HG02840 (cell line): ENCODE data around the gene PLEKHA5.
"Not testable (repeated sequence)": the region's sequence is repeated elsewhere in the genome, so short reads cannot be mapped to it uniquely, and the experiment has no call there.

Source experiments
- ATAC-seq: cut with Tn5 transposase; IDR thresholded peaks from one replicate; pipeline ENCODE4 v1.9.1; 2021; ENCODE audit warnings: mild to moderate bottlenecking, moderate library complexity, moderate number of reproducible peaks; ENCODE audit not compliant: unreplicated experiment, low FRiP score

Gene PLEKHA5

DNA sequence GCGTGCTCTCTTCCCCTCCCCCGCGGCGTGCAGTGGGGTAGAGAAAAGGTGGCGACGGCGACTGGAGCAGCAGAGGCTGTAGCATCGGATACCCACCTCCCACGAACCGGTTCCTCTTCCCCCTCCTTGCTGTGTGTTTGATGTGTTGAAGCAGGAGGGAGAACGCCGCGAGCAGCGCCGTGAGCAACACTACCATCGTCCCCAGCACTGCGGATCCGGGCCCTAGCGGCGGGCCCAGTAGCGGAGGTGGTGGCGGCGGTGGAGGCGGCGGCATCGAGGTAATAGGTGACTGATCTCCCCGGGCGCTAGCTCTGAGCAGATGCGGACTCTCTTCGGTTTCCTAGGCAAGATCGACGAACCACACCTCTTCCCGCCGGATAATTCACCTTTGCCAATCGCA is 176.8 kb downstream of the PLEKHA5 start:
- ATAC-seq, result no peak

DNA sequence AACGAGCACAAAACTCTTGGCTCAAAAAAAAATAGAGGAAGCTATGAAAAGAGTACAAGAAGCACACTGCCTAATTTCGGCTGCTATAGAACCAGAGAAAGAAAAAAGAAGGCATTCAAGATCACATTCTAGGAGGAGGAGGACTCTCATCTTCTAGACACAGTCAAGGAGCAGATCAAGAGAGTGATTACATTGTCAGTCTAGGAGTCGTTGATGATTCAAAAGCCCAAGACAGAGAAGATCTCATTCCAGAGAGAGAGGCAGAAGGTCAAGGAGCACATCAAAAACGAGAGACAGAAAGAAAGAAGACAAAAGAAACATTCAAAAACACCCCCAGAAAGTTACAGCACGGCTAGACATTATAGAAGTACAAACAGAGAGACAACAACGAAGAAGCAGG is 177.9 kb downstream of the PLEKHA5 start:
- ATAC-seq, result no peak

DNA sequence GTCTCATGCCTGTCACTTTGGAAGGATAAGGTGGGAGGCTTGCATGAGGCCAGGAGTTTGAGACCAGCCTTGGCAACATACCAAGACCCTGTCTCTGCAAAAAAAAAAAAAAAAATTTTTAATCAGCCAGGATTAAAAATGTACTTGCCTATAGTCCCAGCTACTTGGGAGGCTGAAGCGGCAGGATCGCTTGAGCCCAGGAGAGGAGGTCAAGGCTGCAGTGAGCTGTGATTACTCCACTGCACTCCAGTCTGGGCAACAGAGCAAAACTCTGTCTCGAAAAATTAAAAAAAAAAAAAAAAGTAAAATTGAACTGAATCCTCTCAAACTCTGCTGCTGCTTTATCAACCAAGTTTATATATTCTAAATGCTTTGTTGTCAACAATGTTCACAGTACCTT is 181.6 kb downstream of the PLEKHA5 start:
- no peak for ATAC-seq

DNA sequence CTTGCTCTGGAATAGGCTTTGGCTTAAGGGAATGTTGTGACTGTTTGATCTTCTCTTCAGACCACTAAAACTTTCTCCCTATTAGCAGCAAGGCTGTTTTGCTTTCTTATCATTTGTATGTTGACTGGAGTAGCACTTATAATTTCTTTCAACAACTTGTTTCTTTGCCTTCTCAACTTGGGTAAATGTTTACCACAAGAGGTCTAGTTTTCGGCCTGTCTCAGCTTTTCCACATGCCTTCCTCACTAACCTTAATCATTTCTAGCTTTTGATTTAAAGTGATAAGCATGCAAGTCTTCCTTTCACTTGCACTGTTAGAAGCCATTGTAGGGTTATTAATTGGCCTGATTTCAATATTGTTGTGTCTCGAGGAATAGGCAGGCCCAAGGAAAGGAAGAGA is 183.1 kb downstream of the PLEKHA5 start:
- ATAC-seq, result no peak

DNA sequence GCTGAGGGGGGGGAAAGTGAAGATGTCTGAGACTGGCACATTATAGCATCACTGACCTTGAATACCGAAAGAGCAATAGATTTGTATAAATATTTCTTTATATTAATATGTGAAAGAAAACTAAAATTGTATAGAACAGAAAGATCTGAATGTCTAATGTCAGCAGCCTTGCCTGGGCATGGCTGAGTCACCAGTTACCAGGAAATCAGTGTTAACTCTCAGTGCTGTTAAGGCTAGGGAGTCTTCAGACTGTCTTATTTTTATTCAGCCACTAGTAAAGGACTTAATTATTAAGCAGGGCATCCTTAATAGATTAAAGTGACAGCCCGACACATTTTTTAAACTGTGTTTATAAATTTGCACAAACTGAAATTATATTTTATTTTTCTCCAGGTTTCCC is 186.9 kb downstream of the PLEKHA5 start:
- no peak for ATAC-seq

DNA sequence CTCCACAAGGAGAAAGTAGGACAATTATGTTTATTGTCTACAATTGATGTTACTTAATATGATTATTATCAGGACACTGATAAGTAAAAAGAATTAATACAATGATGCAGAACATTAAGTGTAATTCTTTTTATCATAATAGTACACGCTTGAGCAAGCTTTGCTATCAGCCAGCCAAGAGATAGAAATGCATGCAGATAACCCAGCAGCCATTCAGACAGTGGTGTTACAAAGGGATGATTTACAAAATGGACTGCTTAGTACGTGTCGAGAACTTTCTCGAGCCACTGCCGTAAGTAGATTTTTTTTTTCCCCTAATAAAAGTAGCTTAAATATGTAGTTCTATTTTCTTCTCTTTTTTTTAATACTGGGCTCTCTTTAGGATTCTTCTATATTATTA is 192.8 kb downstream of the PLEKHA5 start:
- ATAC-seq, result no peak

DNA sequence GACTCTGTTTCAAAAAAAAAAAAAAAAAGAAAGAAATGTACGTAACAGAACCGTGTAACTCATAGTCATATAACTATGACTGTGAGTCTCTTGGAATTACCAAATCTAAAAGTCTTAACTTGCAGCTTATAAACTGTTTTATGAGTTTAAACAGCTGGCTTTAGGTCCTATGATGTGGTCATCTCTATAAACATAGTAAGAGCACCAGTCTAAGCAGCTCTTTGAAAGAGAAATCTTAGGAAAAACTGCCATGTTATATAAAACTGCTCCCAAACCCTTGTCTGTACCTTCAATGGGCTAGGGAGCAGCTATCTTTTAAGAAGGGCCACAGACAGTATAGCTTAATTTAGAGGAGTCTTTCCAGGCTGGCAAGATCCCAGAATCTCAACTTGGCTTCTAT is 194.3 kb downstream of the PLEKHA5 start:
- no peak for ATAC-seq

DNA sequence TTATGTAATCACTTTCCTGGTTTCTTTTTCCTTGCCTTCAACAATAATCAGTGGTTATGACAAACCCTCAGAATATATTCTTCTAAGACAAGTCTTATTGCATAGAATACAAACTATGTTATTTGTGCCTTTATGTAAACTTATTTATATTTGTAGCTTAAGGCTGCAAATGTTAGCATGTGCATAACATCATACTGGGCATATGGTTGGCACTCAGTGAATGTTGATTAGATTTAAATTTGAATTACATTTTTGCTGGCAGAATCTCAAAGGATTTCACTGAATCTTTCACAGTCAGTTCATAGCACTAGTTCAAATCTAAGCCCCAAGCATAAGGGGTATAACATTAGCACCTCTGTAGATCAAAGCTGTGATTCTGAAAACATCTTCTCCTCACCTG is 196.6 kb downstream of the PLEKHA5 start:
- ATAC-seq, result no peak

DNA sequence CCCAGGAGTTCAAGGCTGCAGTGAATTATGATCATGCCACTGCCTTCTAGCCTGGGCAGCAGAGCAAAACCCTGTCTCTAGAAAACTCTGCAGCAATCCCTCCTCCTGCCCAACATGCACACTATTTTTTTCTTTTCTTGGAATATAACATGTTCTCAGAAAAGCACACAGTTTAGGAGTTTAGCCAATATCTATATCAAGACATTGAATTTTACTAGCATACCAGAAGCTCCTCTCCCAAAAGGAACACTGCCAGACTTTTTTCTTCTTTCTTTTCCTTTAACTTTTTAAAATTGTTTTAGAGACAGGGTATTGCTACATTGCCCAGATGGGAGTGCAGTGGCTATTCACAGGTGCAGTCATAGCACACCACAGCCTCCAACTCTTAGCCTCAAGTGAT is 202.7 kb downstream of the PLEKHA5 start:
- no peak for ATAC-seq

DNA sequence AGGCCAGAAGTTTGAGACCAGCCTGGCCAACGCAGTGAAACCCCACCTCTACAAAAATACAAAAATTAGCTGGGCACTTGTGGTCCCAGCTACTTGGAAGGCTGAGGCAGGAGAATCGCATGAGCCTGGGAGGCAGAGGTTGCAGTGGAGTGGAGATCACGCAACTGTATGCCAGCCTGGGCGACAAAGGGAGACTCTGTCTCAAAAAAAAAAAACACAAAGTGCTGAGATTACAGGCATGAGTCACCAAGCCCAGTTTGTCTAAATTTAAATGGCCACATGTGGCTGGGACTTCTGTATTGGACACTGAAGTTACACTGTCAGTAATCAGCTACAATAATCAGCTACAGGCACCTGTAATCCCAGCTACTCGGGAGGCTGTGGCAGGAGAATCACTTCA is 208.9 kb downstream of the PLEKHA5 start:
- no peak for ATAC-seq

DNA sequence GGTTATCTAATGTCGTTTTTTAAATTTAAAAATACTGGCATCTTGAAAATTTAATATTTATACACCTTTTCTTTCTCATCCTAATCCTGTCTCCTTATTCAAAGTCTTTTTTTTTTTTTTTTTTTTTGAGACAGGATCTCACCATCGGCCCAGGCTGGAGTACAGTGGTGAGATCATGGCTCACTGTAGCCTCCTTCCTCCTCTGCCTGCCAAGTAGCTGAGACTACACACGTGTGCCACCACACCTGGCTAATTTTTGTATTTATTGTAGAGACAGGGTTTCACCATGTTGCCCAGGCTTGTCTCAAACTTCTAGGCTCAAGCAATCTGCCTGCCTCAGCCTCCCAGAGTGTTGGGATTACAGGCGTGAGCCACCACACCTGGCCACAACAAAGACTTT is 221.3 kb downstream of the PLEKHA5 start:
- not testable (repeated sequence) for ATAC-seq

DNA sequence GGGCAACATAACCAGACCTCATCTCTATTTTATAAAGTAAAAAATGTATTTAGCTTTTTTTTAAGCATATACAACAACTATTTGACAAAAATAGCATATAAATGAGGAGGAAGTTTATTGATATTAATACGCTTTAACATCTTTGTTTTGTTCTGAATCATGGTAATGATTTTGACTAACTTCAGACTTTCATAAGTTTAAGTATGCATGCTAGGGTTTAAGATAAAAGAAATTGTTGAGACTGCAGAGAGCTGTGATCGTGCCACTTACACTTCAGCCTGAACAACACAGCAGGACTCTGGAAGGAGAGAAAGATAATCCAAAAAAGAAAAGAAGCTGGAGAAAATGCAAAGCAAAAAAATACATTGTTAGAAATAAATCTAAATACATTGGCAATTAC is 221.8 kb downstream of the PLEKHA5 start:
- no peak for ATAC-seq

DNA sequence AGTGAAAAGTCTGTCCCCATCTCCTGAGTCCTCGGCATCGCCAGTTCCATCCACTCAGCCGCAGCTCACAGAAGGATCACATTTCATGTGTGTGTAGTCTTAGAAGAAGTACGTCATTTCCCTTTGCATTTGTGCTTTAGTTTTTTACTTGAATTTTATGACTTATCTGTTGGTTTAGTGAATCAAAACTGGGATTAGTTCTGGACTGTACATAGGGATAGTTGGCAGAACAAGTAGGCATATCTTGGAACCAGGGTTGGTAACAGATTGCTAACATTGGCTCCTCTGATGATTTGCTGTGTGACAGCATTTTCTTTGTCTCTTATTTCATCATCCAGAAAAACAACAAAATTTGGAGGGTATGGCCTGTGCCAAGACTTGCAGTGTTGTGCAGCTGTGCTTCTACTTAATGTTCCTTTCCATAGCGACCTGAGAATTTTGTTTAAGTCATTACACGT is 240.2 kb downstream of the PLEKHA5 start:
- no peak for ATAC-seq

DNA sequence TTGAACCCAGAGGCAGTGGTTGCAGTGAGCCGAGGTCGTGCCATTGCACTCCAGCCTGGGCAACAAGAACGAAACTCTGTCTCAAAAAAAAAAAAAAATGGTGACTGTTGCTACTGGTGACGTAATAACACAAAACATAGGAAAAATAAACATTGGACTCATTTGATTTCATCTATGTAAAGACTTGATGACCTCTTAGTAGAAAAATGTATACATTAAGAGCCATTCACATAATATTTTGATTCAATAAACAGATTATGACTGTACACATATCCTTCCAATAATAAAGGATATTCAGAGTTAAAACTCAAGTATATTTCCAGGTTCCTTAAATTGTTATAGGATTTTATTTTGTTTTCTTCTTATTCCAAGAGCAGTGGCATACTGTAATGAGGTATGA is 244.1 kb downstream of the PLEKHA5 start:
- ATAC-seq, result no peak

DNA sequence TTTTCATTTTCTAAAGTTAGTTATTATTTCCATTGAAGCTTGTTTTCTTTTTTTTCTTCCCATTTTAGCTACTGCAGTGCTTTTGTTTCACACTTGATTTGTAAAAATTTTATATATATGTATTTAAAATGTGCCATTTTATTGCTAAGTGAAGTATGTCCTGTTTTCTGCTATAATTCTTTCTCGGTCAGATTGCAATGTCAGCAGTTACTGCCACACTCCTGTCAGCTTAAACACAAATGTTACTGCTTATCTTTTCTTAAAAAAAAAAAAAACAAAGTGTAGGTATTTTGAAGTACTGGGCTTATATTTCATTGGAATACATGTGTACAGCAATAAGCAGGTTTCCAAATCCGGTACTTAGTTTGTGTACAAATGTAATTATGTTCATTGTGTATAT is 246.4 kb downstream of the PLEKHA5 start:
- no peak for ATAC-seq

DNA sequence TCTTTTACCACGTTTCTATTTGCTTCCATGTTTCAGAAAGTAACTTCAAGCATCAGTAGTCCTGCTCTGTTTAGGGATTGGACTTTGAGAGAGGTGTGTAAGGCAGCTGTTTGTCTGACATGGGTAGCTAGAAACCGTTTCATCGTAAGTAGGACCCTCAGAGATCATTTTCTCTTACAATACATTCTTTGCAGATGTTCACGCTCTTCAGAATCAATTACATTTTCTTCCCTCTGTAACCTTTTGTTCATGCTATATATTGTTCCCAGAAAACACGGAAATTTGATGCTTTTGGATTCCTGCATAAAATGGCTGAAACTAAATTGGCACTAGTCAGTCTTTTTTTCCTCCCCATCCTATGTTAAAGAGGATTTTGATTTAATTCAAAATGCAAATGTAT is 247.2 kb downstream of the PLEKHA5 start:
- no peak for ATAC-seq

DNA sequence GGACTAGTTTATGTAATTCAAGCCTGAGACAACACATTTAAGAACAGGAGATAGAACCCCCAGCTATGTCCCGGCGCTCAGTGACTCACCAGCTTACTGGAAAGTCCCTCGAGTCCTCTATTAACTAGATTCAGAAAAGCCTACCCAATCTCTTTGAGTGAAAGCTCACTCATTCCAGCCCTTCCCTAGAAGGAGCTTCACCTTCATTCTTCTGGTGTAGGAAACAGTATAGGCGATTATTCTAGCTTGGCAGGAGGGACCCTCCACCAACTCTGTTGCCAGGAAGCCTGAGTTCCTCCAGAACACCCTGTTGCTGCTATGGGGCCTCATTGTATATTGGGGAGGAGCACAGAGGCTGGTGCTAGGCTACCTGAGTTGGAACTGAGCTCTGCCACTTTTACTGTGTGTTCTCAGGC is 252.6 kb downstream of the PLEKHA5 start:
- ATAC-seq, result peak; percentile 74

DNA sequence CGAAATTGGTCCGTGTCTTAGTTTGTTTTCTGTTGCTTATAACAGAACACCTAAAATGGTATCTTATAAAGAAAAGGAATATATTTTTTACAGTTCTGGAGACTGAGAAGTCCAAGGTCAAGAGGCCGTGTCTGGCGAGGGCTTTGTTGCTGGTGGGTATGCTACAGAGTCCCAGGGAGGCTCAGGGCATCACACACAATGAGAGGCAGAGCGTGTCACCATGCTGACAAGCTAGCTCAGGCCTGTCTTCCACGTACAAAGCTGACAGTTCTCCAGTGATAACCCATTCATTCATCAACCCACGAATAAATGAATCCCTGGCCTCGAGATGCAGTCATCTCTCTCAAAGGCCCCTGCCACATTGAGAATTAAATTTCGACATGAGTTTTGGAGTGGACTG is 253.0 kb downstream of the PLEKHA5 start:
- ATAC-seq, result no peak

DNA sequence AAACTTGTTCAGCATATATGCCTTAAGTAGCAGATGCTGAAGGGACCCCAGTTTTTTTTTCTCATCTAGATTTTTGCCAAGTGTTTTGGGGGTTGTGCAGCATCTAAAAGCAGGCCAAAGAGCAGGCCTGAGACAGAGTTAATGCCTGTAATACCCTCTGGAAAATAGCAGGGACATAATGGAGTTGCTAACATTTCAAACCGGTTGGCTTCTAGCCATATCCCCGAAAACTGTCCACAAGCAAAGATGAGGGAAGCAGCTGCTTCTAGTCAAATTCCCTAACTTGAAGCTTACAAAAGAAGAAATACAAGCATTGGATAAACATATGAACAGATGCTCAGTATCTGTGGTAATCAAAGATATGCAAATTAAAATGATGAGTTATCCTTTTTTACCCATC is 257.6 kb downstream of the PLEKHA5 start:
- ATAC-seq, result no peak

DNA sequence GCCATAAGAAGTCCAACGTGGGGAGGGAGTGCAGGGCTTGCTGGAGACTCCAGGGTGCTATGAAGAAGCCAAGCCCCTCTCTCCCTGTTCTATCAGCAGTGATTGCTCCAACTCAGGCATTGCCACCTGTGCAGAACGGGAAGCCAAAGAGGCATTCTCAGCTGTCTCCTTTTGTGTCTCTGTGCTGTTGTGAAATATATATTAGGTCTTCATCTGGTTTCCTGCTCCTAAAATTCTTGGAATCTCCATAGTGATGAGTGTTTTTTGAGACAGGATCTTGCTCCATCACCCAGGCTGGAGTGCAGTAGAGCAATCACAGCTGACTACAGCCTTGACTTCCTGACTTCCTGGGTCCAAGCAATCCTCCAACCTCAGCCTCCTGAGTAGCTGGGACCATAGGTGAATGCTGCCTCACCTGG is 258.6 kb downstream of the PLEKHA5 start:
- no peak for ATAC-seq

DNA sequence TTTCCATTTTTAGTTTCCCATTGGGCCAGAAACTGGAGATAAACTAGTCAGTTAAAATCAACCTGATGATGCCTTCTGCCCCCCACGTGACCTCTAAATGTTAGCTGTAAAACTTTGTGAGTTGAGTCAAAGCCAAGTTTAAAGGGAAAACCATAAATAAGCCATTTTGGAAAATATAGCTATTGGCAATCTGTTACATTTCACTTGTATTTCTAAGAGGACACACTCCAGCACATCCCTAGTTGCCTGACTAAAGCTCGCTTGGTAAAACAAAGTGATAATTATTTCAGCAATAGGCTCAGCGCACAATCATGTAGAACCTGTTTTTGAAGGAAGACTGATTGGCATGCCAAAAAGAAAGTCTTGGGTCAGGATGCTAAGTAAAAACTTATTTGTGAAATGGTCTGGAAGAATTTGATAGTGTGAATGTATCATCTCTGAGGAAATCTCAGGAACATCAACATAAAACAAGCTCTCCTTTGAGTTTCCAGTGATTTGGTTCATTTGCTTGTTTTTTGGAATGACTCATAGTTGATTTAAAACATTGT is 260.6 kb downstream of the PLEKHA5 start:
- no peak for ATAC-seq

DNA sequence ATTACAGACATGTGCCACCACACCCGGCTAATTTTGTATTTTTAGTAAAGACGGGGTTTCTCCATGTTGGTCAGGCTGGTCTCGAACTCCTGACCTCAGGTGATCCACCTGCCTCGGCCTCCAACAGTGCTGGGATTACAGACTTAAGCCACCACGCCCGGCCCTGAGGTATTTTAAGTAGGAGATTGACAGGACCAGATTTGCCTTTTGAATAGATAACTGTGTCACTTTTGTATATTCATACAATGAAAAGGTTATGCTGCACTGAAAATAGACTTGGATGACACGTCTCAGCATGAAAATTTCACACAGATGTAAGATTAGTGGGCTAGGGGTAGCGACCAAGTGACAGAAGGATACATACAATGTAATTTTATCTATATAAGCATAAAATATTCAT is 263.1 kb downstream of the PLEKHA5 start:
- ATAC-seq, result not testable (repeated sequence)

DNA sequence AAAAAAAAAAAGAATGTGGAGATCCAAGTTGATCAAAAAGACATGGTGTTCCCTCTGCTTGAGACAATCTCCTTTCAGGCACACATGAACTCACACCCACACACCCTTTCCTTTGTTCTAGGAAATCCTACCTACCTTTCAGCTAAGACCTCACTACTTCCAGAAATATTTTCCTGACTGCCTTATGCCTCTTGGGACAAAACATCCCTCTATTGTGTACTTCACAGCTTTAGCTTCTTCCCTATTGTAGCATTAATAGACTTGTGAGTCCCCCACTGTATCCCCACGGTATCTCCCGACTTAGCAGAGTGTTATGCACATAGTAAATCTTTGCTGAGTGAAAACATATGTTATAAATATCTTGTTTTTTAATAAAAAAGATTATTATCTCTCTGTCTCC is 264.9 kb downstream of the PLEKHA5 start:
- ATAC-seq, result no peak
